OCI-LY7 (cell line): Measurements from ENCODE around the gene MPZL3. TPM values are rescaled to one million over a fixed set of nuclear protein-coding genes. Genes with fewer than 3 reads are reported as not detected.

Experiments used
- BruUV-seq: library from RNA; stranded (reverse); fragments of 400-500 nt; replicated peaks from 2 replicates; lab custom pipeline; 2021; lab: Mats Ljungman, UMichigan
- CTCF ChIA-PET: fragments of 300-600 bp; sonication (Branson Sonifier 250); formaldehyde crosslinking; loops from one replicate; lab custom pipeline; 2022; ENCODE audit warnings: antibody characterized with exemption; ENCODE audit not compliant: unreplicated experiment; lab: Charles Lee
- POLR2A ChIA-PET: fragments of 300-600 bp; sonication (Branson Sonifier 250); formaldehyde crosslinking; loops from one replicate; lab custom pipeline; 2022; ENCODE audit warnings: antibody characterized with exemption; lab: Charles Lee
- DNase-seq: peaks from one replicate; pipeline ENCODE4 v3.0.0-alpha.2; 2015; ENCODE audit warnings: low spot score
- H2AFZ ChIP-seq: fragments of 200-600 bp; sonication (generic), shearing (Covaris generic); 2 replicates; pipeline ENCODE4 v1.6.1; 2014; ENCODE audit warnings: mild to moderate bottlenecking, antibody characterized with exemption, low read length, moderate library complexity
- H3K27ac ChIP-seq: fragments of 200-600 bp; sonication (generic); 2 replicates; pipeline ENCODE4 v1.5.1; 2014; ENCODE audit warnings: mixed run types, low read depth, mild to moderate bottlenecking, moderate library complexity, low read length, inconsistent platforms; ENCODE audit not compliant: poor library complexity, severe bottlenecking
- H3K36me3 ChIP-seq: fragments of 200-600 bp; sonication (generic); 2 replicates; pipeline ENCODE4 v1.6.1; 2014; ENCODE audit warnings: mild to moderate bottlenecking, antibody characterized with exemption, low read length, moderate library complexity, mixed read lengths; ENCODE audit not compliant: insufficient read depth
- H3K4me1 ChIP-seq: fragments of 200-600 bp; sonication (generic); 2 replicates; pipeline ENCODE4 v1.5.1; 2014; ENCODE audit warnings: mild to moderate bottlenecking, low read length; ENCODE audit not compliant: insufficient read depth, poor library complexity, severe bottlenecking
- H3K4me2 ChIP-seq: fragments of 200-600 bp; sonication (generic); 2 replicates; pipeline ENCODE4 v1.6.1; 2014; ENCODE audit warnings: mild to moderate bottlenecking, low read length
- H3K4me3 ChIP-seq: fragments of 200-600 bp; sonication (generic); 2 replicates; pipeline ENCODE4 v1.5.1; 2014; ENCODE audit warnings: mild to moderate bottlenecking, low read depth, low read length; ENCODE audit not compliant: poor library complexity, severe bottlenecking
- H3K79me2 ChIP-seq: fragments of 200-600 bp; sonication (generic); 2 replicates; pipeline ENCODE4 v1.6.1; 2016; ENCODE audit warnings: low read depth, mild to moderate bottlenecking, low read length, moderate library complexity, mixed read lengths; ENCODE audit not compliant: insufficient read depth
- H3K9me2 ChIP-seq: fragments of 200-600 bp; sonication (generic); 2 replicates; pipeline ENCODE4 v1.6.1; 2016; ENCODE audit warnings: mild to moderate bottlenecking, low read length, mixed read lengths; ENCODE audit not compliant: insufficient read depth
- H3K9me3 ChIP-seq: fragments of 200-600 bp; sonication (generic); 2 replicates; pipeline ENCODE4 v1.6.1; 2014; ENCODE audit warnings: mild to moderate bottlenecking, mixed run types, low read length, mixed read lengths
- H4K20me1 ChIP-seq: fragments of 200-600 bp; sonication (generic); 2 replicates; pipeline ENCODE4 v1.6.1; 2014; ENCODE audit warnings: mild to moderate bottlenecking, antibody characterized with exemption, low read length, moderate library complexity, mixed read lengths; ENCODE audit not compliant: insufficient read depth
- EZH2phosphoT487 ChIP-seq: fragments of 200-600 bp; sonication (generic); IDR thresholded peaks from 2 replicates; pipeline ENCODE4 v1.6.1; 2018; ENCODE audit warnings: low read depth, borderline replicate concordance, mild to moderate bottlenecking, mixed run types, antibody characterized with exemption, low read length, moderate library complexity, mixed read lengths
- intact Hi-C: fragments of 100-400 bp; cut with micrococcal nuclease; formaldehyde crosslinking; loops from one replicate; pipeline ENCODE4 v1.10.0; 2022; ENCODE audit not compliant: unreplicated experiment
- total RNA-seq, 2 experiments: library from RNA; depleted of rRNA in 1 of 2; stranded (reverse); fragments of >200 nt in 1 of 2; shearing (Covaris generic) in 1 of 2; gene quantifications; 2 replicates each; pipeline ENCODE4 v1.2.3, GENCODE V29; 2014 to 2022
- TF ChIP-seq, protein P1 (sequence below): fragments of 200-600 bp; sonication (generic); conservative IDR thresholded peaks from 2 replicates; pipeline ENCODE4 v1.5.1; 2014; ENCODE audit warnings: mild to moderate bottlenecking, antibody characterized with exemption, low read length, moderate library complexity, mixed read lengths

The MPZL3 gene
- total RNA-seq, 2 experiments from 2014 or later: 1.9 to 5.8 TPM

- ChIA-PET POLR2A (interaction anchor here (0.6 kb wide), 1 partner anchor 60 kb away, joined by 3 read pairs; no protein-coding TSS in a partner anchor), CTCF (interaction anchor here (1.1 to 1.4 kb wide), 2 partner anchors 40 to 93 kb away, joined by 3 to 5 read pairs; partner anchors contain the start of gene MPZL3)
- Histone ChIP-seq H3K79me2 (no peaks in the 10 kb centered on the region), H3K9me3 (0 out of 2 replicates have a peak, but pooled peaks cover 3% of the 10 kb centered on the region), H4K20me1 (no peaks in the 10 kb centered on the region), H2AFZ (peak overlapping the region; percentile 52; the same call in 1 of the 2 replicates), H3K4me2 (no peak overlapping the region), H3K4me3 (no peak overlapping the region), H3K9me2 (no peaks in the 10 kb centered on the region), H3K4me1 (peaks cover 6% of the 10 kb centered on the region), H3K27ac (no peak overlapping the region), H3K36me3 (no peaks in the 10 kb centered on the region)
- intact Hi-C loops: no loop called here
- no peak for DNase-seq
- no TSS peak for BruUV-seq
- TF ChIP-seq, protein P1, sequence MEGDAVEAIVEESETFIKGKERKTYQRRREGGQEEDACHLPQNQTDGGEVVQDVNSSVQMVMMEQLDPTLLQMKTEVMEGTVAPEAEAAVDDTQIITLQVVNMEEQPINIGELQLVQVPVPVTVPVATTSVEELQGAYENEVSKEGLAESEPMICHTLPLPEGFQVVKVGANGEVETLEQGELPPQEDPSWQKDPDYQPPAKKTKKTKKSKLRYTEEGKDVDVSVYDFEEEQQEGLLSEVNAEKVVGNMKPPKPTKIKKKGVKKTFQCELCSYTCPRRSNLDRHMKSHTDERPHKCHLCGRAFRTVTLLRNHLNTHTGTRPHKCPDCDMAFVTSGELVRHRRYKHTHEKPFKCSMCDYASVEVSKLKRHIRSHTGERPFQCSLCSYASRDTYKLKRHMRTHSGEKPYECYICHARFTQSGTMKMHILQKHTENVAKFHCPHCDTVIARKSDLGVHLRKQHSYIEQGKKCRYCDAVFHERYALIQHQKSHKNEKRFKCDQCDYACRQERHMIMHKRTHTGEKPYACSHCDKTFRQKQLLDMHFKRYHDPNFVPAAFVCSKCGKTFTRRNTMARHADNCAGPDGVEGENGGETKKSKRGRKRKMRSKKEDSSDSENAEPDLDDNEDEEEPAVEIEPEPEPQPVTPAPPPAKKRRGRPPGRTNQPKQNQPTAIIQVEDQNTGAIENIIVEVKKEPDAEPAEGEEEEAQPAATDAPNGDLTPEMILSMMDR: no peak
- TF ChIP-seq EZH2phosphoT487: no peak
These were observed 39.4 kb upstream of the MPZL3 start for GRCh38 chr11:118291477-118292135.

DNA sequence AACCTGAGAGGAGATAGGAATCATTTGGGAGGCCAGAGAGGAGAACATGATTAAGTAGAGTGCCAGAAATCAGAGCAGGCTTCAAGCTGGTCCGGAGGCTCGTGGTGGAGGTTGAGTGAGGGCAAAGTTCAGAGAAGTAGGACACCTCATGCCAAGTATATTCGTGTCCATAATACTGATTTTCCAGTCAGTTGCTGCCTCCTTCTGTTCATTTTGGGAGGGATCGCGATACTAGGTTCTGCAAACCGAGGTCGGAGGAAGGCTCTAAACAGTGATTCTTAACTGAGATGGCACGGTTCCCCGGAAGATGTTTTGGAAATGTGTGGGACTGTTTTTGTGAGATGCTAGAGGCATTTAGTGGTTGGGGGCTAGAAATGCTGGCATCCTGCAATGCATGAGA is 38.8 kb upstream of the MPZL3 start:
- no peaks in the 10 kb centered on the region for H3K79me2 ChIP-seq
- no peaks in the 10 kb centered on the region for H3K9me2 ChIP-seq
- H3K4me2 ChIP-seq: no peak overlapping the region
- POLR2A ChIA-PET: no interaction called here
- no peaks in the 10 kb centered on the region for H3K36me3 ChIP-seq
- H4K20me1 ChIP-seq: no peaks in the 10 kb centered on the region
- 0 out of 2 replicates have a peak, but pooled peaks cover 3% of the 10 kb centered on the region for H3K9me3 ChIP-seq
- TF ChIP-seq EZH2phosphoT487: no peak
- TF ChIP-seq, protein P1: peak; percentile 57
- CTCF ChIA-PET: interaction anchor here (1.1 to 1.4 kb wide), 2 partner anchors 39 to 92 kb away, joined by 3 to 5 read pairs; partner anchors contain the start of gene MPZL3
- H2AFZ ChIP-seq: peak overlapping the region; percentile 52
- peak; percentile 34 for DNase-seq
- intact Hi-C loops: no loop called here
- no TSS peak for BruUV-seq
- peaks cover 3% of the 10 kb centered on the region for H3K4me1 ChIP-seq
- H3K27ac ChIP-seq: no peak overlapping the region
- no peak overlapping the region for H3K4me3 ChIP-seq

- BruUV-seq: no TSS peak
- Histone ChIP-seq H3K9me3 (0 out of 2 replicates have a peak, but pooled peaks cover 3% of the 10 kb centered on the region), H3K27ac (no peak overlapping the region), H3K4me3 (no peak overlapping the region), H3K9me2 (no peaks in the 10 kb centered on the region), H2AFZ (no peak overlapping the region), H3K79me2 (no peaks in the 10 kb centered on the region), H3K4me2 (no peak overlapping the region), H3K36me3 (no peaks in the 10 kb centered on the region), H4K20me1 (no peaks in the 10 kb centered on the region), H3K4me1 (no peaks in the 10 kb centered on the region)
- POLR2A ChIA-PET: interaction anchor here (0.7 to 1.1 kb wide), 4 partner anchors 10 to 309 kb away, joined by 3 to 5 read pairs (median 4); partner anchors contain the start of gene CD3E
- intact Hi-C loops: loop anchor here (2.0 kb wide), 1 partner anchor 91 kb away; no protein-coding TSS in a partner anchor
- CTCF ChIA-PET: interaction anchor here (1.0 kb wide), 1 partner anchor 83 kb away, joined by 3 read pairs; no protein-coding TSS in a partner anchor
- TF ChIP-seq, protein P1: no peak
- TF ChIP-seq EZH2phosphoT487: no peak
- DNase-seq: no peak
These were observed 37.2 kb upstream of the MPZL3 start for GRCh38 chr11:118289401-118289800.
